HCT116 (cell line): Measurements from ENCODE around the gene NLGN2. TPM values are rescaled to one million over a fixed set of nuclear protein-coding genes. Genes with fewer than 3 reads are reported as not detected.

Experiments
- ATAC-seq: fragments of 200-7000 bp; cut with Tn5 transposase; 2 replicates; pipeline ENCODE4 v1.9.1; 2020; ENCODE audit warnings: mild to moderate bottlenecking, moderate library complexity
- BruUV-seq: library from RNA; stranded (reverse); fragments of 400-500 nt; replicated peaks from 2 replicates; lab custom pipeline; 2021; lab: Mats Ljungman, UMichigan
- CTCF ChIA-PET: fragments of 300-600 bp; sonication (Branson Sonifier 250); formaldehyde crosslinking; loops from one replicate; lab custom pipeline; 2021; ENCODE audit warnings: antibody characterized with exemption; lab: Charles Lee
- POLR2A ChIA-PET: fragments of 300-600, 350-600 bp; sonication (Branson Sonifier 250); formaldehyde crosslinking; loops from one replicate; lab custom pipeline; 2021; ENCODE audit warnings: antibody characterized with exemption; lab: Charles Lee
- RAD21 ChIA-PET, 2 experiments: fragments of 300-600 bp; sonication (Branson Sonifier 250); formaldehyde crosslinking; loops; one replicate each; lab custom pipeline; 2023; ENCODE audit warnings: low total read pairs in 2 of 2; ENCODE audit not compliant: uncharacterized antibody in 2 of 2, unreplicated experiment in 2 of 2, low non-redundant PET in 1 of 2; lab: Charles Lee
- DNase-seq: peaks from one replicate; pipeline ENCODE4 v3.0.0-alpha.2; 2010; ENCODE audit warnings: low read depth, low spot score
- H2AFZ ChIP-seq: fragments of 200-600 bp; shearing (Covaris generic), sonication (generic); 2 replicates; pipeline ENCODE4 v1.6.1; 2017; ENCODE audit warnings: low read depth, mixed run types, mixed read lengths, antibody characterized with exemption, low read length; ENCODE audit not compliant: poor library complexity, severe bottlenecking
- H3K27ac ChIP-seq: 2 replicates; pipeline ENCODE4 v1.5.1; 2012; ENCODE audit warnings: low read depth, low read length
- H3K27me3 ChIP-seq: fragments of 200-600 bp; sonication (generic); 2 replicates; pipeline ENCODE4 v1.6.1; 2016; ENCODE audit warnings: mixed run types, low read length, mixed read lengths; ENCODE audit not compliant: insufficient read depth
- H3K36me3 ChIP-seq, 2 experiments: fragments of 200-500 bp in 1 of 2; fragments of 200-600 bp in 1 of 2; sonication (Bioruptor generic) in 1 of 2; sonication (generic) in 1 of 2; 2 replicates each; pipeline versions ENCODE4 v1.5.1 to v1.6.1; 2014 to 2016; ENCODE audit warnings: low read length in 2 of 2, inconsistent platforms in 1 of 2, mixed read lengths in 1 of 2, mixed run types in 1 of 2; ENCODE audit not compliant: insufficient read depth in 2 of 2, control insufficient read depth in 1 of 2
- H3K4me1 ChIP-seq, 2 experiments: fragments of 200-600 bp in 1 of 2; sonication (generic) in 1 of 2; 2 replicates each; pipeline versions ENCODE4 v1.5.1 to v1.6.1; 2012 to 2017; ENCODE audit warnings: low read length in 2 of 2, inconsistent platforms in 1 of 2, mild to moderate bottlenecking in 1 of 2, mixed read lengths in 1 of 2, mixed run types in 1 of 2, moderate library complexity in 1 of 2; ENCODE audit not compliant: insufficient read depth in 2 of 2, control insufficient read depth in 1 of 2
- H3K4me2 ChIP-seq: fragments of 200-600 bp; sonication (generic); 2 replicates; pipeline ENCODE4 v1.6.1; 2017; ENCODE audit warnings: mixed run types, low read length, mixed read lengths
- H3K4me3 ChIP-seq, 2 experiments: fragments of 200-600 bp in 1 of 2; sonication (generic) in 1 of 2; replicated peaks in 1 of 2; 2 replicates each; pipeline ENCODE4 v1.5.1; 2011 to 2016; ENCODE audit warnings: low read length in 2 of 2, control low read depth in 1 of 2, low read depth in 1 of 2, mild to moderate bottlenecking in 1 of 2, mixed read lengths in 1 of 2, mixed run types in 1 of 2
- H3K79me2 ChIP-seq: fragments of 200-600 bp; sonication (generic); 2 replicates; pipeline ENCODE4 v1.6.1; 2017; ENCODE audit warnings: mild to moderate bottlenecking, mixed run types, low read length, moderate library complexity, mixed read lengths; ENCODE audit not compliant: insufficient read depth
- H3K9ac ChIP-seq: fragments of 200-600 bp; sonication (generic); 2 replicates; pipeline ENCODE4 v1.6.1; 2016; ENCODE audit warnings: low read length, mixed read lengths
- H3K9me2 ChIP-seq: fragments of 200-600 bp; sonication (generic), shearing (Covaris generic); 2 replicates; pipeline ENCODE4 v1.6.1; 2017; ENCODE audit warnings: mixed run types, mild to moderate bottlenecking, moderate library complexity; ENCODE audit not compliant: insufficient read depth
- H3K9me3 ChIP-seq, 2 experiments: fragments of 200-500 bp in 1 of 2; fragments of 200-600 bp in 1 of 2; sonication (Bioruptor generic) in 1 of 2; sonication (generic) in 1 of 2; 2 replicates each; pipeline ENCODE4 v1.6.1; 2014 to 2017; ENCODE audit warnings: low read length in 2 of 2, mixed read lengths in 2 of 2, inconsistent platforms in 1 of 2, low read depth in 1 of 2, mild to moderate bottlenecking in 1 of 2, mixed run types in 1 of 2, moderate library complexity in 1 of 2; ENCODE audit not compliant: control insufficient read depth in 1 of 2, insufficient read depth in 1 of 2
- H4K20me1 ChIP-seq: fragments of 200-600 bp; sonication (generic), shearing (Covaris generic); 2 replicates; pipeline ENCODE4 v1.6.1; 2017; ENCODE audit warnings: mixed run types, mild to moderate bottlenecking, moderate library complexity; ENCODE audit not compliant: insufficient read depth
- ATF3 ChIP-seq: IDR thresholded peaks from 2 replicates; pipeline ENCODE4 v1.6.1; 2012
- CBX3 ChIP-seq: IDR thresholded peaks from 2 replicates; pipeline ENCODE4 v1.6.1; 2012; ENCODE audit warnings: low read depth
- CTCF ChIP-seq, 3 experiments: fragments of 200-600 bp in 1 of 3; sonication (generic) in 1 of 3; IDR thresholded peaks in 2 of 3; conservative IDR thresholded peaks in 1 of 3; 2 replicates each; pipeline ENCODE4 v1.5.1; 2012 to 2017; ENCODE audit warnings: low read depth in 2 of 3, low read length in 2 of 3, antibody characterized with exemption in 1 of 3, borderline replicate concordance in 1 of 3, control low read depth in 1 of 3, mild to moderate bottlenecking in 1 of 3, mixed read lengths in 1 of 3, mixed run types in 1 of 3, moderate library complexity in 1 of 3; ENCODE audit not compliant: insufficient read depth in 1 of 3
- EGR1 ChIP-seq: IDR thresholded peaks from 2 replicates; pipeline ENCODE4 v1.6.1; 2012; ENCODE audit warnings: low read depth
- ELF1 ChIP-seq: IDR thresholded peaks from 2 replicates; pipeline ENCODE4 v1.6.1; 2012; ENCODE audit warnings: low read depth, borderline replicate concordance
- EZH2 ChIP-seq: fragments of 200-600 bp; sonication (generic); IDR thresholded peaks from 2 replicates; pipeline ENCODE4 v1.6.1; 2017; ENCODE audit warnings: antibody characterized with exemption, mixed run types
- EZH2phosphoT487 ChIP-seq: fragments of 200-600 bp; IDR thresholded peaks from 2 replicates; pipeline ENCODE4 v1.6.1; 2018; ENCODE audit warnings: antibody characterized with exemption, borderline replicate concordance
- FOSL1 ChIP-seq: IDR thresholded peaks from 2 replicates; pipeline ENCODE4 v1.6.1; 2012; ENCODE audit warnings: low read depth
- JUND ChIP-seq: IDR thresholded peaks from 2 replicates; pipeline ENCODE4 v1.6.1; 2012
- POLR2AphosphoS5 ChIP-seq: IDR thresholded peaks from 2 replicates; pipeline ENCODE4 v1.6.1; 2011; ENCODE audit warnings: mild to moderate bottlenecking, low read depth, low read length, moderate library complexity
- RAD21 ChIP-seq: IDR thresholded peaks from 2 replicates; pipeline ENCODE4 v1.6.1; 2012; ENCODE audit warnings: low read depth, mild to moderate bottlenecking
- REST ChIP-seq: IDR thresholded peaks from 2 replicates; pipeline ENCODE4 v1.6.1; 2012; ENCODE audit warnings: low read depth
- SIN3A ChIP-seq: IDR thresholded peaks from 2 replicates; pipeline ENCODE4 v1.6.1; 2012; ENCODE audit warnings: low read depth
- SP1 ChIP-seq: IDR thresholded peaks from 2 replicates; pipeline ENCODE4 v1.6.1; 2012; ENCODE audit warnings: low read depth
- YY1 ChIP-seq: IDR thresholded peaks from 2 replicates; pipeline ENCODE4 v1.6.1; 2011; ENCODE audit warnings: low read length, low read depth, moderate library complexity, mild to moderate bottlenecking; ENCODE audit not compliant: insufficient replicate concordance; ENCODE audit errors: extremely low read depth
- ZBTB33 ChIP-seq: IDR thresholded peaks from 2 replicates; pipeline ENCODE4 v1.6.1; 2011; ENCODE audit warnings: mild to moderate bottlenecking, low read length, moderate library complexity; ENCODE audit not compliant: insufficient replicate concordance; ENCODE audit errors: extremely low read depth
- ZFX ChIP-seq: fragments of 450-650 bp; IDR thresholded peaks from 2 replicates; pipeline ENCODE4 v1.6.1; 2017
- ZNF274 ChIP-seq: fragments of 200-500 bp; sonication (Bioruptor generic); IDR thresholded peaks from 2 replicates; pipeline ENCODE4 v1.6.1; 2014; ENCODE audit warnings: mild to moderate bottlenecking, low read depth, low read length, inconsistent platforms
- intact Hi-C: fragments of 100-400 bp; cut with micrococcal nuclease; formaldehyde crosslinking; loops from 2 replicates; pipeline ENCODE4 v1.10.0; 2022
- total RNA-seq: library from RNA; stranded (reverse); gene quantifications from one replicate; pipeline ENCODE4 v1.2.1, GENCODE V29; 2021; ENCODE audit not compliant: unreplicated experiment

NLGN2 gene
- total RNA-seq, 1 experiment from 2014 or later: 60.5 TPM

GRCh38 chr17:7380321-7380720 is 27.3 kb upstream of the NLGN2 start:
- RAD21 ChIA-PET: no interaction called here
- peaks cover 8% of the 10 kb centered on the region; the same call in 1 of the 2 replicates for H3K79me2 ChIP-seq
- no peaks in the 10 kb centered on the region for H3K27me3 ChIP-seq
- H3K36me3 ChIP-seq: peaks cover 0 to 9% of the 10 kb centered on the region in 2 experiments; a peak in 1 of 4 replicates
- H3K9me3 ChIP-seq: 0 out of 4 replicates have a peak, but pooled peaks cover 0 to 7% of the 10 kb centered on the region in 2 experiments
- peak overlapping the region; percentile 87 for H3K4me2 ChIP-seq
- peak overlapping the region; percentile 84 to 96 for H3K4me3 ChIP-seq
- no TSS peak for BruUV-seq
- 0 out of 2 replicates have a peak, but pooled peaks have one; percentile 1 for ATAC-seq
- POLR2A ChIA-PET: interaction anchor here (0.8 to 2.1 kb wide), 5 partner anchors 14 to 307 kb away, joined by 3 to 6 read pairs (median 3); partner anchors contain the start of genes PLSCR3, TMEM256 and TP53
- TF ChIP-seq RAD21: no peak
- no peak for TF ChIP-seq EGR1
- TF ChIP-seq EZH2phosphoT487: no peak
- no peak for TF ChIP-seq SIN3A
- no peak for TF ChIP-seq JUND
- TF ChIP-seq CTCF (IDR thresholded peaks at IDR 0.05 in 2 of 3, conservative IDR thresholded peaks at IDR 0.05 in 1 of 3; ENCODE audit: borderline replicate concordance in 1 of 3, insufficient read depth in 1 of 3, low read depth in 2 of 3, low read length in 2 of 3): no peak
- no peak for TF ChIP-seq ZFX
- TF ChIP-seq ZNF274: no peak
- no peak for TF ChIP-seq EZH2
- no peak for TF ChIP-seq REST
- TF ChIP-seq CBX3: no peak
- TF ChIP-seq ELF1: no peak
- TF ChIP-seq YY1: no peak
- TF ChIP-seq POLR2AphosphoS5: no peak
- TF ChIP-seq ATF3: no peak
- no peak for TF ChIP-seq SP1
- no peak for TF ChIP-seq ZBTB33
- TF ChIP-seq FOSL1: no peak
- TF ChIP-seq, all 23 proteins: peak for 0
- no peaks in the 10 kb centered on the region for H4K20me1 ChIP-seq
- H3K9ac ChIP-seq: peak overlapping the region; percentile 89
- intact Hi-C loops: no loop called here
- peak overlapping the region; percentile 53; the same call in 1 of the 2 replicates for H3K27ac ChIP-seq
- DNase-seq: no peak
- no peaks in the 10 kb centered on the region for H3K9me2 ChIP-seq
- H3K4me1 ChIP-seq: peaks cover 8 to 26% of the 10 kb centered on the region in 2 experiments; a peak in 3 of 4 replicates
- CTCF ChIA-PET: interaction anchor here (1.0 to 1.9 kb wide), 5 partner anchors 14 to 180 kb away, joined by 3 to 5 read pairs (median 4); partner anchors contain the start of genes PLSCR3 and TMEM256
- peak overlapping the region; percentile 95 for H2AFZ ChIP-seq
